ENCODE measurements around the gene RAB17.

RAB17 gene

DNA sequence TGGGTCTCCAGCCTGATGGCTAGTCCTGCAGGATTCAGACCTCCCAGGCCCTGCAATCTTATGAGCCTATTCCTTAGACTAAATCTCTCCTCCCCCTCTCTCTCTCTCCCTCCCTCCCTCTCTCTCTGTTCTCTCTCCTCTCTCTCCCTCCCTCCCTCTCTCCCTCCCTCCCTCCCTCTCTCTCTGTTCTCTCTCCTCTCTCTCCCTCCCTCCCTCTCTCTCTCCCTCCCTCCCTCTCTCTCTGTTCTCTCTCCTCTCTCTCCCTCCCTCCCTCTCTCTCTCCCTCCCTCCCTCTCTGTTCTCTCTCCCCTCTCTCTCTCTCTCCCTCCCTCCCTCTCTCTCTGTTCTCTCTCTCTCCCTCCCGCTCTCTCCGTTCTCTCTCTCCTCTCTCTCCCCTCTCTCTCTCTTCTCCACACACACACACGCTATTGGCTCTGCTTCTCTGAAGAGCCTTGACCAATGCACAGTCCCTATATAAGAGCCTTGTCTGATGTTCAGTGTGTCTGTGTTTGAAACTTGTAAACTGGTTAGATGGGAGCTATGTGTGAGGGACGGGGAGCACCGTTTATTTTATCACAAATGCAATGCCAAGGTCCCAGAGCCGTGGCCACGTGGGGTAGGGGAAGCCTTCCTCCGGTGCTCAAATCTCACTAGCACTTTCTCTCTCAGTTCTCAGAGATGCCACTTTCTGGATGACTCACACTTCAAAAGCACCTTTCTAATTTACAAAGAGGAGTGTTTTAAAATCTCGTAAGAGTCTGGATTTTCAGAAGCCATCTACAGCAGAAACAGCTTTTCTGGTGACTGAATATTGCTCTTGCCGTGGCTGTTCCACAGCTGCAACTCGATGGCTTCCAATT lies 33.5 kb downstream of the RAB17 start:
- DNase-seq, result peak; percentile 69

- no peak for DNase-seq
Measured at GRCh38 chr2:237555560-237555959, 35.0 kb downstream of the RAB17 start.

DNA sequence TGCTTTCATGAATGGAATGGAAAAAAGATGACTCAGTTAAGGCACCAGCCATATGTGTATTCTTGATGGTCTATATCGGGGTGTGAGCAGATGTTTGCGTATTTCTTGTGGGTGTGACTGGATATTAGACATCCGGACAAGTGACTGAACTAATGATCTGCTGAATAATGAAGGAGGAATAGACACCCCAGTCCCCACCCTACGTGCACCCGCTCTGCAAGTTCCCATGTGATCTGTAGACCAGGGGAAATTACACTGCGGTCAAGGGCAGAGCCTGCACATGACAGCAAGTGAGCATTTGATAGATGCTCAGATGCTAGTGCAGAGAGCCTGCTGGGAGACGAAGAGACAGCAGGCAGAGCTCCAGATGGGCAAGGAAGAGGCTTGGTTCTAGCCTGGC lies 36.6 kb downstream of the RAB17 start:
- no peak for DNase-seq

DNA sequence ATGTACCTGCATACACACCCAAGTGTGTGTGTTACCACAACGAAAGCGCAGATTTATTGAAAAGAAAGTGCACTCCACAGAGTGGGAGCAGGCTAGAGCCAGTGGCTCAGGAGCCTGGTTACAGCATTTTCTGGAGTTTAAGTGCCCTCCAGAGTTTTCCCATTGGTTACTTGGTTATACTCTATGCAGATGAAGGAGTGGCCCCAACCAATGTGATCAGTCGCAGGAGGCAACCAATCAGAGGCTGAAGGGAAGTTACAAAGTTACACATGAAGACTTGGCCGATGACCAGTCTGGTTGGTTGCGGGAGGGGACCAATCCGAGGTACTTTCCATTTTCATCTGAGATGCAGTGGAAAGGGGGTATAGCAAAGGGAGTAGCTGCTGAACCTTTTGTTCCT lies 37.6 kb downstream of the RAB17 start:
- no peak for DNase-seq

DNA sequence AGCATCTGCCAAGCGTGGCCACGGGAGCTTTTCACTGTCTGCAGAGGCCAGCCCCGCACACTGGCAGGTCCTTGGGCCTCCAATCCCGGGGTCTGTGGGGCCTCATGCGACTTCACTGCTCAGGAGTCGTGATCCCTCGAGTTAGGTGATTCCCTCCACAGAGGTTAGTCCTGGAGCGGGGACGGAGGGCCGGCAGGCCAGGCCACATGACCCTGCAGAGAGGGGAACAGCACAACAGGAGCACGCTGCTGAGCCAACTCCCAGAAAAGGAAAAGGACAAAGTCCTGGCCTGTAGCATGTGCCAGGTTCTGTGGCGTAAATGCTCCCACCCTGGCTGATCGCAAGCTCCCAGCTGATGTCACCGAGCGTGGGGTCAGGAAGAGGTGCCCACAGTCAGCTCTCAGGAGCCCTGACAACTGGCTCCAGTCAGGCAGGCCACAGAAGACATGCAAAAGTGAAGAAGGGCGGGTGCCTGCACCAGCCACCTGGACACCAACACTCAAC lies 39.4 kb downstream of the RAB17 start:
- no peak for DNase-seq

DNA sequence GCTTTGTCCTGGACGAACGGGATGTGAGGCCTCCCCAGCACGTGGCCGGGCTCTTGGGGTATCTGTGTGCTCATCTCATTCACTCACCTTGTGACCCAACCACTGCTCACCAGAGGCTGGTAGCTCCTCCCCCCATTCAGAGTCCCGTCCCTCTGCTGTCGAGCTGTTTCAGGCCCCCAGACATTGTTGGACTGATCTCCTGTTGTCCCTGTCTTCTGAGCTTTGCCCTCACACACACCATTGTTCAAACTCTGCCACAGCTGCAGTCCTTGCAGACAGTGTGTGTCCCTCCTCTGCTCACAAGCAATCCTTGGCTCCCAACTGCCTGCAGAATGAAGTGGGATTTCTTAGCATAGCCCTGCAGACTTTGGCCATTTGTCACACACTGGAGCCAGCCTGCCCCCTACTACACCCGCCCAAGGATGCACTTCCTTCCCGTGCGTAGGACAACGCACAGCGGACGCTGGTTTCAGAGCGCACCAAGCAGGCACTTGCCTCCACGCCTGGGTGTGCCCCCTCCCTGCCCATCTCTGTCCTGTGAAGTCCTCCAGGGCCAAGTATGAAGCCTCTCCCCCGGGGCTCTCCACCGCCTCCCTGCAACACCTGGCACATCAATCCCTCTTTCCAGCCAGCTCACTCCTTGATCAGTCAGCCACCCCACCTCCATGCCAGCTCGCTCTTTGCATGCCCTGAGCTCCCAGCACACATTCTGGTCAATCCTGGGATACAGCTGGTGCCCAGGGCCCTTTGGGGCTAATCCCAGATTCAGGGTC lies 40.7 kb downstream of the RAB17 start:
- DNase-seq, result no peak

DNA sequence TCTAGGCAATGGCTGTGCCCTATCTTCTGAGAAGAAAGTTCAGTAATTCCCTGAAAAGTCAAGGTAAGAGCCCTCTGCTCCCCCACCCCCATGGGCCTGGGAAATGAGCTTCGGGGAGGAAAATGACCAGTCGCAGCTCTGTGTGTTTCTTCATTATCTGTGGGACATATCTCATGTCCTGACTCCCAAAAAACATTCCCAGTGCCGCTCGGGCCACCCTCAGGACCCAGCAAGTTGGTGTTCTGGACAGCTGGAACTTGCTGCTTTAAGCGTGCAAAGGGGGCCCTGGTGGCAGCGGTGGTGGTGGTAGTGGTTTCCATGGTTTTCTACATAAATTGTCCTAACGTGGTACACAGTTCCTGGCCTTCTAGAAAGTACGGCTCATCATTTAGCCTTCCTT lies 41.3 kb downstream of the RAB17 start:
- no peak for DNase-seq

GRCh38 chr2:237547841-237548416 lies 42.6 kb downstream of the RAB17 start:
- no peak for DNase-seq

GRCh38 chr2:237546876-237547395 lies 43.6 kb downstream of the RAB17 start:
- DNase-seq, result no peak

GRCh38 chr2:237546040-237546875 lies 44.3 kb downstream of the RAB17 start:
- no peak for DNase-seq

- DNase-seq, result no peak
Measured at GRCh38 chr2:237542001-237542704, 48.4 kb downstream of the RAB17 start.

- DNase-seq, result no peak
Measured at GRCh38 chr2:237541243-237541642, 49.3 kb downstream of the RAB17 start.

GRCh38 chr2:237540823-237541222 lies 49.7 kb downstream of the RAB17 start:
- no peak for DNase-seq

DNA sequence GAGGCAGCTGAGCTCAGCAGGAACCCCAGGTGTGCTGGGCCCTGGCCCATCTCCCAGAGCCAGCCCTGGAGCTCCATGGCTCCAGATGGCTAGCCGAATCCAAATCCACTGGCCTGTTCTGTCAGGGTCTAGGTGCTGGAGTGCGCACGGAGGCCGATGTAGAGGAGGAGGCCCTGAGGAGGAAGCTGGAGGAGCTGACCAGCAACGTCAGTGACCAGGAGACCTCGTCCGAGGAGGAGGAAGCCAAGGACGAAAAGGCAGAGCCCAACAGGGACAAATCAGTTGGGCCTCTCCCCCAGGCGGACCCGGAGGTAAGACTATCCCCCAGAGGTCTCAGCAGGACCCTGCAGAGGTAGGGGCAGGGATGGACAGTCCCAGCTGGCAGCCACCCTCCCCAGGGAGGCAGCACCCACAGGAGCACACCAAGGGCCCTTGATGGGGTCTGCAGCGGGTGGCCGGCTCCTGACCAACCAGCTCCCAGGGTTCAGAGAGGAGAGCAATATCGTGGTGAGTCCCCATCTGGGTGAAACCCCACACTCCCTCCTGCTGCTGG lies 50.2 kb downstream of the RAB17 start:
- DNase-seq, result no peak

DNA sequence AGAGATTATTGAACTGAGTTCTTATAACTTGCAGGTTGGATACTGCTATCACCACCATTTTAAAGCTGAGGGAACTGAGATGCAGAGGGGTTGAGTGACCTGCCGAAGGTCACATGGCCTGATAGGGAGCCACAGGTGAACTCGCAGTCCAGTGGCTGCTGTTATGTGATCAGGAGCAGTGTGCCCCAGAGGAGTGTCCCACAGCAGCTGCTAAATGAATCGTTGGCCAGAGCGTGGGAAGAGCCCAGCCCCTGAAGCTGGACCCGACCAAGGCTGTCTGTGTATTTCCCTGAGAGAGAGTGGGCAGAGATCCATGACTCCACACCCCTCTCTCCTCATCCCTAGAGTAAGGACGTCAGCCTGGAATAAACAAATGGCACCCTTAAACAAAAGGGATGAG lies 50.9 kb downstream of the RAB17 start:
- DNase-seq, result no peak

DNA sequence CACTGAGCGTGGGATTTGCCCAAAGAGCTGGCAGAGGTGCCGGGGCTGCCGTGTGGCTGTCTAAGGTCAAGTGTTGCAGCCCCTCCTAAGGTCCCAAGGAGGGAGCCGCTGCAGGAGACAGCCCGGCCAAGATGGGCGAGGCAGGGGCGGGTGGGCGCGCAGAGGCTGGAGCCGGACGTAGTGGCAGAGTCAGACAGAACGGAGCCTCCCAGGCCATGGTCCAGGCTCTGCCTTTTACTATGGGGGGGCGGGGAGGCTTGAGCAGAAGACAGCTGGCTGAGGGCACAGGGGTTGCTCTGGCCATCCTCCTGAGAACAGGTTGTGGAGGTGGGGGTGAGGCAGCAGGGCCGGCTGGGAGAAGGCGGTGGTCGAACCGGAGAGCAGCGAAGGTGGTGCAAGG lies 51.6 kb downstream of the RAB17 start:
- DNase-seq, result no peak

DNA sequence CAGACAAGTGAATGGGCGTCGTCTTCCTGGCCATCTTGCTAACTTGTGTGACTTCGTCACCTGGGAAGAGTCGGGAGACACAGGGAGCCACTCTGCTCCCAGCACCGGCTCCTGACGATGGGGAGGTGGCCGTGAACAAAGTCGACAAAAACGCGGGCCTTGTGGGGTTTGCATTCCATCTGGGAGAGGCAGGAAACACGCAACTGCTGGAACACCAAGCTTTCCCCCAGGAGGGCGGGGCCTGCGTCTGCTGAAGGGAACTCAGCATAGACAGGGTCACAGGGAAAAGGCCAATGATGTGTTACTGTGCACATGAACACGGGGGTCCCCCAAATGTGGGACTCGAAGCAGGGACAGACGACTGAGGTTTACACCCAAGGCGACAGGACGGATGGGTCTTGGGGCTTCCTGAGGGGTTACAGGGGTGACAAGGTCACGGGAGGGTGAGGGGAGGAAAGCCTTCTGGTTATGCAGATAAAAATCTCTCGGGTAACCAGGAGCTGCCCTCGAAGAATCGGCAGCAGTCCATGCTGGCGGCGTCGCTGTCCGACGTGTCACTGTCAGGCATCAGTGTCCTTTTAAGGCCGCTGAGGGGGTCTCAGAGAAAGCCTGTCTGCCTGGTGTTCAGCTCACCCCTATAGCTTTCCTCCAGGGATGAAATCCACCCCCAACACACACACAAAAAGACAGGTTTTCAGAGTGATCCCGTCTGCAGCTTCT lies 52.4 kb downstream of the RAB17 start:
- DNase-seq, result no peak

GRCh38 chr2:237536617-237537016 lies 53.9 kb downstream of the RAB17 start:
- no peak for DNase-seq

GRCh38 chr2:237536083-237536415 lies 54.5 kb downstream of the RAB17 start:
- no peak for DNase-seq

DNA sequence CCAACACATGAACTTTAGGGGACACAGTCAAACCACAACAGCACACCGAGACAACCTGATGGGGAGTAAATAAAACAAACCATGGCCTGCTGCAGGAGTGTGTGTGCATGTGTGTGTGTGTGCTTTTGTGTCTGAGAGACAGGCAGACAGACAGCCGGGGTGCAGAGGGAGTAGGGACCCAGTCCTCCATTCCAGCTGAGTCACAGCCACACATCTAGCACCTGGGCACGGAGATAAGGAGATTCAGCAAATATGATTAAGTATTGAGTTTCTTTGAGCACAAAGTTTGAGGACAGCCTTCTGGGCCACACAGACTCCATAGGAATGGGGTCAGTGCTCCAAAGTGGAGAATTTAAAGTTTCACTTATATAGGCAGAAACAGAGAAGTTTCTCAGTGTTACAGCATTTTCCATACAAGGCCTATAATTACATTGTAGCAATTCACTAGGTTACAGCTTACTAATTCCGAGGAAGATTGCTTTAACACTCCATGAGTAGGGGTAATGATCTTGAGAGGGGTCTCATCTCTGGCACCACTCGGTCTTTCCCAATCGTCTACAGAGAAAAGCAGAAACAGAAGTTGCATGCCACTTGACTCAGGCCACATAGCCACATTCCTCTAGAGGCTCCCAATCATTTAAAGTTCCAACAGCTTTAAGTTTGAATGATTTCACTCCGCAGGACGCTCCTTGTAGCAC lies 55.0 kb downstream of the RAB17 start:
- DNase-seq, result no peak
